HFF-Myc (cell line): ENCODE results near the gene MYOF.

Source experiments
- DNase-seq: peaks from one replicate; pipeline ENCODE4 v3.0.0-alpha.2; 2011; ENCODE audit warnings: low read depth; ENCODE audit errors: extremely low read depth
- H3K4me3 ChIP-seq: replicated peaks from 2 replicates; pipeline ENCODE4 v1.5.1; 2011; ENCODE audit warnings: low read depth, mild to moderate bottlenecking, control low read depth, low read length
- TF ChIP-seq, protein P1 (sequence below): IDR thresholded peaks from 2 replicates; pipeline ENCODE4 v1.5.1; 2012; ENCODE audit warnings: mild to moderate bottlenecking, low read depth, low read length, control low read depth; ENCODE audit errors: missing control alignments

The MYOF gene

DNA sequence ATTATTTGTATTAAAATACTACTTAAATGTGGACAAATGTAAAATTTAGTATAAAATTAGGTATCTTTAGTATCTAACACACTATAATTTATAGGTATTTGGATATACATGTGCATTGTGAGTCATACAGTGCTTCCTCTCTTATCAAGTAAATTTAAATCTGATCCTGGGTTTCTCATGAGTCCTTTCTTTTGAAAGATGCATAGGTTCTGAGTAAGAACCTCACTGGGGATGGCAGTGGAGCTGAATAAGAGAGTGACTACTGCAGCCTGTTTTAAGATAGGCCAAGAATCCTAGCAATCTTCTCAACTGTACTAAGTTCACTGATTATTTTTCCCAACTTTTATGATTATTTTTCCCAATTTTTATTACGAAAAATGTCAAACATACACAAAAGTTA is 30.4 kb upstream of the MYOF start:
- TF ChIP-seq, protein P1, sequence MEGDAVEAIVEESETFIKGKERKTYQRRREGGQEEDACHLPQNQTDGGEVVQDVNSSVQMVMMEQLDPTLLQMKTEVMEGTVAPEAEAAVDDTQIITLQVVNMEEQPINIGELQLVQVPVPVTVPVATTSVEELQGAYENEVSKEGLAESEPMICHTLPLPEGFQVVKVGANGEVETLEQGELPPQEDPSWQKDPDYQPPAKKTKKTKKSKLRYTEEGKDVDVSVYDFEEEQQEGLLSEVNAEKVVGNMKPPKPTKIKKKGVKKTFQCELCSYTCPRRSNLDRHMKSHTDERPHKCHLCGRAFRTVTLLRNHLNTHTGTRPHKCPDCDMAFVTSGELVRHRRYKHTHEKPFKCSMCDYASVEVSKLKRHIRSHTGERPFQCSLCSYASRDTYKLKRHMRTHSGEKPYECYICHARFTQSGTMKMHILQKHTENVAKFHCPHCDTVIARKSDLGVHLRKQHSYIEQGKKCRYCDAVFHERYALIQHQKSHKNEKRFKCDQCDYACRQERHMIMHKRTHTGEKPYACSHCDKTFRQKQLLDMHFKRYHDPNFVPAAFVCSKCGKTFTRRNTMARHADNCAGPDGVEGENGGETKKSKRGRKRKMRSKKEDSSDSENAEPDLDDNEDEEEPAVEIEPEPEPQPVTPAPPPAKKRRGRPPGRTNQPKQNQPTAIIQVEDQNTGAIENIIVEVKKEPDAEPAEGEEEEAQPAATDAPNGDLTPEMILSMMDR, result no peak
- DNase-seq, result no peak
- no peak overlapping the region for H3K4me3 ChIP-seq

DNA sequence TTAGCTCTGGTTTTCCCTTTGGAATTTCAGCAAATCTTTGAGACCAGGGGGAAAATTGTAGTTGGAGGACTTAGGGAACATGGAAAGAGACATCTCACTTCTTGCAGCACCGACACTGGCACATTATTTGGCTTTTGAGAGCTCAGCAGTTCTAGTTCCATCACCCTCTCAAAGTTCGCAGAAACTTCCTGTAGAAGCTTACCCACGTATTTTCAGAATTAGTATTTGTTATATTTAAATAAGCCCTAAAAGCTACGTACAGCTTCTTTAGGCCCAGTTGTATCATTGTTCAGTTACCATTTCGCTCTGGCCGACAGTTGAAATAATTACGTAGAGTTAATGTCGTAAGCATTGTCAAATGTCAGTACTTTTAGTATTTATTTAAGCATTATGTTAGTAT is 27.7 kb upstream of the MYOF start:
- TF ChIP-seq, protein P1, result no peak
- no peak overlapping the region for H3K4me3 ChIP-seq
- no peak for DNase-seq

DNA sequence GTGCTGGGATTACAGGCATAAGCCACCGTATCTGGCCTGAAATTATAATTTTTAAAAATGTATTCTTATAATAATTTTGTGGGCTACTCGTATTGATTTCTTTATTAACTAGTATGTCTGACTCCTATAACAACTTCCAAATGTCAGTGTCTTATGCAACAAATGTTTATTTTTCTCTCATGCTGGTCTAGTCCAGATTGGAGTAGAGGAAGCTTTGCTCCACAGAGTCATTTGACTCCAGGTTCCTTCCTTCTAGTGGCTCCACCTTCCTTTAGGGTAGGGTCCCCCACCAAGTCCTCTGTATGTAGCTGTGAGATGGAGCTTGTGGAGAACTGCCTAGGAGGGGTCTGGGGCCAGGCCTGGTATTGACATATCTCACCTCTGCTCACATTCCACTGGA is 22.9 kb upstream of the MYOF start:
- H3K4me3 ChIP-seq, result no peak overlapping the region
- TF ChIP-seq, protein P1, result no peak
- no peak for DNase-seq

DNA sequence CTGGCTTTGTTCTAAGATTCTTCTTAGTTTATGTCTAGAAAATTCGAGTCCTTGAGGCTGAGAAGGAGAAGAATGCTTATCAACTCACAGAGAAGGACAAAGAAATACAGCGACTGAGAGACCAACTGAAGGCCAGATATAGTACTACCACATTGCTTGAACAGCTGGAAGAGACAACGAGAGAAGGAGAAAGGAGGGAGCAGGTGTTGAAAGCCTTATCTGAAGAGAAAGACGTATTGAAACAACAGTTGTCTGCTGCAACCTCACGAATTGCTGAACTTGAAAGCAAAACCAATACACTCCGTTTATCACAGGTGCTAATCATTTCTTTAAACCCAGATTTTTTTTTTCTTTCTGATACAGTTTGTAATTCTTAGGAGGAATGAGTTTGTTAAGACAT is 20.9 kb upstream of the MYOF start:
- DNase-seq, result no peak
- H3K4me3 ChIP-seq, result no peak overlapping the region
- TF ChIP-seq, protein P1, result no peak

DNA sequence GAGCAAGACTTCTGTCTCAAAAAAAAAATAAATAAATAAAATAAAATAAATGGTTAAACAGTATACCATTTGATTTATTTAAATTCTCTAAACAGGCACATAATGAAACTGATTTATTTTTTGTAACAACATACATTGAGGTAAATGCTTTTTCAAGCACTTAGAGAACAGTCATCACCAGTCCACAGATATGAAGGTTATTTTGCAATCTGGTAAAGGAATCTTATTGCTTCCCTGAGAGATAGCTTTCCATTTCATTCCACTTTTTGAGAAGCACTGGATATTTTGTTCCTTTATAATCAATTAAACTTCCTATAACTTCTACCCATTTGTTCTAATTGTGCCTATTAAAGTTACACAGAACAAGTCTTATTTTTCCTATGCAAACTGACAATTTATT is 19.5 kb upstream of the MYOF start:
- DNase-seq, result no peak
- TF ChIP-seq, protein P1, result no peak
- H3K4me3 ChIP-seq, result no peak overlapping the region

DNA sequence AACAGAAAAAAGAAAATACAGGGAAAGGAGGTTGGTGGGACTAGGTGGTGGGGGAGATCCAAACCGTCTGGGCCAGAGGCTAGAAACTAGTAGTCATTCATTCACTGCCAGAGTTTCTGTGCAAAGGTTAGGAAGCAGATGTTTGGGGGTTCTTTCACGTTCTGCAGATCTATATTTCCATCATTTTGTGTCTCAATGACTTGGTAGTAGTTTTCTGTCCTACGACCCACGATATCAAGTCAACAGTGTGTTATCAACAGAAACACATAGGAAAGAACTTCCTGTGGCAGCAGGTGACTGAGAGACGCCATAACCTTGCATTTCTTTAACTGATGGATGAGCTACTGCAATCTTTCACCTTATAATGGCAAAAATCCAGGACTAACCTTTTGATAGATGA is 16.0 kb upstream of the MYOF start:
- H3K4me3 ChIP-seq, result peak overlapping the region; percentile 14
- DNase-seq, result no peak
- TF ChIP-seq, protein P1, result no peak

DNA sequence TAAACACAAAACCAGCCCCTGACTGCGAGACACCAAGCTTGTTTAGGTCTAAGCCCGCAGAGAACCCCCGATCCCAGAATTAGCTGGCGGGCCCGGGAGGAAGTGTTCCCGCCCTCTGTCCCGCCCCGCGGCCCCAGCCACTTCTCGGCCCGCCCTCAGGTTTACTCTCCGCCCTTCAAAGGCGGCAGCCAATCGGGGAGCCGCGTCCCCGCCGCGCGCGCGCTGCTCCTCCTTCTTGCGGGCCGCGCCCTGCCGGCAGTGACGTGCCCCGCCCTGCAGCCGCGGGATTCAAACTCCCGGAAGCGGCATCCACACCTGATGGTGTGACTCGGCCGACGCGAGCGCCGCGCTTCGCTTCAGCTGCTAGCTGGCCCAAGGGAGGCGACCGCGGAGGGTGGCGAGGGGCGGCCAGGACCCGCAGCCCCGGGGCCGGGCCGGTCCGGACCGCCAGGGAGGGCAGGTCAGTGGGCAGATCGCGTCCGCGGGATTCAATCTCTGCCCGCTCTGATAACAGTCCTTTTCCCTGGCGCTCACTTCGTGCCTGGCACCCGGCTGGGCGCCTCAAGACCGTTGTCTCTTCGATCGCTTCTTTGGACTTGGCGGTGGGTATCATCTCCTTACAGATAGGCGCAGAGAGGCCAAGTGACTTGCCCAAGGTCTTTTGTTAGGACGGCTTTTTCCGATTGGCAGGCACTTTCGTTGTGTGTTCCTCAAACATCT is 14.3 kb upstream of the MYOF start, which contains the start of gene CEP55:
TSS of gene CEP55 (plus strand) at position 291 of the 720 bp plus-strand sequence. CDS start 3,440 bp downstream, outside the sequence.
- peak within 1 kb of the TSS; percentile 82 for H3K4me3 ChIP-seq
- TF ChIP-seq, protein P1, result no peak
- peak; percentile 63 for DNase-seq
